GM12878 (cell line): ENCODE data around the gene DIP2A. TPM values are rescaled to one million over a fixed set of nuclear protein-coding genes. Genes with fewer than 3 reads are reported as not detected.

Experiments
- ATAC-seq: fragments of 200-7000 bp; cut with Tn5 transposase; 3 replicates; pipeline ENCODE4 v1.9.1; 2020; ENCODE audit warnings: mild to moderate bottlenecking, moderate library complexity
- BruUV-seq: library from RNA; stranded (reverse); fragments of 400-500 nt; replicated peaks from 2 replicates; lab custom pipeline; 2021; lab: Mats Ljungman, UMichigan
- CTCF ChIA-PET: fragments of 300-600 bp; sonication (Branson Sonifier 250); formaldehyde crosslinking; extraction: SDS; loops from one replicate; lab custom pipeline; 2021; ENCODE audit warnings: inconsistent platforms; lab: Yijun Ruan, JAX
- POLR2A ChIA-PET: fragments of 350-600 bp; formaldehyde crosslinking; extraction: SDS; loops from one replicate; lab custom pipeline; 2021; ENCODE audit warnings: inconsistent platforms; lab: Charles Lee
- RAD21 ChIA-PET: fragments of 300-600 bp; sonication (Branson Sonifier 250); formaldehyde crosslinking; loops from one replicate; lab custom pipeline; 2023; ENCODE audit warnings: antibody characterized with exemption; ENCODE audit not compliant: unreplicated experiment; lab: Charles Lee
- SMC1A ChIA-PET: fragments of 300-600 bp; sonication (Branson Sonifier 250); formaldehyde crosslinking; loops from one replicate; lab custom pipeline; 2023; ENCODE audit not compliant: unreplicated experiment, uncharacterized antibody; lab: Charles Lee
- DNase-seq: peaks from one replicate; pipeline ENCODE4 v3.0.0-alpha.2; 2011; ENCODE audit warnings: low read depth, low spot score
- FAIRE-seq: peaks from 3 replicates; lab custom pipeline; 2011; peaks lifted over from hg19 to GRCh38; lab: Jason Lieb, UNC
- H2AFZ ChIP-seq: 2 replicates; pipeline ENCODE4 v1.6.0; 2011; ENCODE audit warnings: low read depth, low read length, control low read depth; ENCODE audit not compliant: control insufficient read depth
- H3K27ac ChIP-seq: 2 replicates; pipeline ENCODE4 v1.5.1; 2011; ENCODE audit warnings: control low read depth; ENCODE audit not compliant: control insufficient read depth, insufficient read depth
- H3K27me3 ChIP-seq, 2 experiments: replicated peaks in 1 of 2; 2 replicates each; pipeline versions ENCODE4 v1.6.0 to v1.6.1; 2011; ENCODE audit warnings: low read length in 1 of 2; ENCODE audit not compliant: control insufficient read depth in 2 of 2, insufficient read depth in 2 of 2
- H3K36me3 ChIP-seq, 2 experiments: 2 replicates each; pipeline ENCODE4 v1.5.1; 2011; ENCODE audit warnings: low read length in 1 of 2; ENCODE audit not compliant: control insufficient read depth in 2 of 2, insufficient read depth in 2 of 2
- H3K4me1 ChIP-seq: 2 replicates; pipeline ENCODE4 v1.6.1; 2011; ENCODE audit warnings: mild to moderate bottlenecking, low read length, moderate library complexity, mixed read lengths; ENCODE audit not compliant: control insufficient read depth, insufficient read depth
- H3K4me2 ChIP-seq: 2 replicates; pipeline ENCODE4 v1.6.0; 2011; ENCODE audit warnings: control low read depth; ENCODE audit not compliant: control insufficient read depth, insufficient read depth
- H3K4me3 ChIP-seq: fragments of 200-600 bp; sonication (generic); 2 replicates; pipeline ENCODE4 v1.5.1; 2016
- H3K79me2 ChIP-seq: 2 replicates; pipeline ENCODE4 v1.6.0; 2011; ENCODE audit warnings: low read length; ENCODE audit not compliant: control insufficient read depth, insufficient read depth
- H3K9ac ChIP-seq: 2 replicates; pipeline ENCODE4 v1.8.0; 2011; ENCODE audit warnings: low read length, control low read depth, mixed read lengths; ENCODE audit not compliant: control insufficient read depth, insufficient read depth
- H3K9me3 ChIP-seq: replicated peaks from 3 replicates; pipeline ENCODE4 v1.5.1; 2011; ENCODE audit warnings: mild to moderate bottlenecking, low read length; ENCODE audit not compliant: control insufficient read depth, insufficient read depth
- H4K20me1 ChIP-seq: 2 replicates; pipeline ENCODE4 v1.6.0; 2011; ENCODE audit not compliant: control insufficient read depth, insufficient read depth
- BRCA1 ChIP-seq: IDR thresholded peaks from 2 replicates; pipeline ENCODE4 v1.6.1; 2011; ENCODE audit warnings: low read depth, low read length, improper control_type of control experiment
- CREM ChIP-seq: IDR thresholded peaks from 2 replicates; pipeline ENCODE4 v1.6.1; 2014; ENCODE audit warnings: antibody characterized with exemption, low read depth
- ESRRA ChIP-seq: IDR thresholded peaks from 2 replicates; pipeline ENCODE4 v1.6.1; 2012; ENCODE audit warnings: mild to moderate bottlenecking, low read length, improper control_type of control experiment
- EZH2 ChIP-seq: IDR thresholded peaks from 2 replicates; pipeline ENCODE4 v1.6.1; 2012; ENCODE audit warnings: low read depth, mild to moderate bottlenecking, control low read depth, inconsistent platforms, low read length, borderline replicate concordance; ENCODE audit not compliant: control insufficient read depth
- FOXM1 ChIP-seq: IDR thresholded peaks from 2 replicates; pipeline ENCODE4 v1.6.1; 2012; ENCODE audit warnings: low read depth, mild to moderate bottlenecking, inconsistent platforms, low read length, moderate library complexity
- IRF4 ChIP-seq: IDR thresholded peaks from 2 replicates; pipeline ENCODE4 v1.6.1; 2011; ENCODE audit warnings: low read depth, low read length
- KLF5 ChIP-seq: fragments of 450-650 bp; IDR thresholded peaks from 2 replicates; pipeline ENCODE4 v1.6.1; 2014; ENCODE audit warnings: mild to moderate bottlenecking; ENCODE audit not compliant: partially characterized antibody
- MYC ChIP-seq: IDR thresholded peaks from 2 replicates; pipeline ENCODE4 v1.6.1; 2011; ENCODE audit warnings: mild to moderate bottlenecking, low read length, moderate library complexity, inconsistent platforms; ENCODE audit not compliant: insufficient read depth, insufficient replicate concordance, insufficient read length, severe bottlenecking
- NBN ChIP-seq: fragments of 450-650 bp; IDR thresholded peaks from 2 replicates; pipeline ENCODE4 v1.6.1; 2016
- PAX5 ChIP-seq: IDR thresholded peaks from 2 replicates; pipeline ENCODE4 v1.6.1; 2011; ENCODE audit warnings: low read depth, low read length, borderline replicate concordance
- SMAD1 ChIP-seq: fragments of 450-650 bp; IDR thresholded peaks from 2 replicates; pipeline ENCODE4 v1.6.1; 2018; ENCODE audit warnings: mild to moderate bottlenecking, low read depth; ENCODE audit not compliant: partially characterized antibody
- SREBF1 ChIP-seq: IDR thresholded peaks from 2 replicates; pipeline ENCODE4 v1.6.1; 2012; ENCODE audit warnings: mild to moderate bottlenecking, low read length
- STAT1 ChIP-seq: fragments of 450-650 bp; conservative IDR thresholded peaks from 2 replicates; pipeline ENCODE4 v1.6.1; 2014; ENCODE audit warnings: antibody characterized with exemption, mild to moderate bottlenecking
- TCF12 ChIP-seq: IDR thresholded peaks from 2 replicates; pipeline ENCODE4 v1.6.1; 2011; ENCODE audit warnings: low read depth, mild to moderate bottlenecking, low read length
- ZZZ3 ChIP-seq: IDR thresholded peaks from 2 replicates; pipeline ENCODE4 v1.6.1; 2011; ENCODE audit warnings: low read depth; ENCODE audit not compliant: control insufficient read depth, insufficient read length
- WGBS: methylation state at CpG from one replicate; pipeline ENCODE4 v1.1.6; 2016; ENCODE audit warnings: low lambda C conversion rate; ENCODE audit not compliant: insufficient replicate concordance, insufficient coverage; ENCODE audit errors: missing lambda C conversion rate; 5-methylcytosine and 5-hydroxymethylcytosine counted together
- in situ Hi-C: fragments of 300-500 bp; cut with MboI; formaldehyde crosslinking; loops from 9 replicates; pipeline ENCODE4 v1.14.3; 2018; ENCODE audit warnings: mixed read lengths
- intact Hi-C: fragments of 100-400 bp; cut with micrococcal nuclease; formaldehyde crosslinking; loops from one replicate; pipeline ENCODE4 v1.14.2; 2022; ENCODE audit not compliant: unreplicated experiment
- polyA plus RNA-seq, 11 experiments: library from polyadenylated mRNA; depleted of rRNA in 4 of 11; unstranded in 6 of 11; stranded (reverse) in 5 of 11; fragments of >200 nt; fragmentation: Nextera tagmentation in 4 of 11; fragmentation: Illumina TruSeq in 1 of 11; extraction: Ambion mirVana in 4 of 11; extraction: Trizol in 1 of 11; gene quantifications; 1 replicate in 1 of 11; 2 replicates in 10 of 11; pipeline versions ENCODE4 v1.2.1 to v1.2.3, GENCODE V29; 2011 to 2016; ENCODE audit warnings: inconsistent platforms in 2 of 11, missing spikeins in 2 of 11, low read depth in 1 of 11
- total RNA-seq, 4 experiments: library from RNA; depleted of rRNA in 3 of 4; stranded (reverse); fragments of >200 nt in 3 of 4; fragmentation: Illumina TruSeq in 1 of 4; extraction: Trizol in 1 of 4; gene quantifications; 2 replicates each; pipeline versions ENCODE4 v1.2.1 to v1.2.3, GENCODE V29; 2013 to 2021
- TF ChIP-seq, protein P1 (sequence below): fragments of 450-650 bp; IDR thresholded peaks from 2 replicates; pipeline ENCODE4 v1.6.1; 2018; ENCODE audit warnings: borderline replicate concordance, mild to moderate bottlenecking; ENCODE audit not compliant: partially characterized antibody
- TF ChIP-seq, protein P2 (sequence below): IDR thresholded peaks from 2 replicates; pipeline ENCODE4 v1.6.1; 2011; ENCODE audit warnings: low read depth, mild to moderate bottlenecking, low read length, moderate library complexity, borderline replicate concordance; ENCODE audit errors: extremely low read depth

Gene DIP2A
- total and polyA plus RNA-seq, 10 of the 15 experiments (the other 5 are each of a cell fraction or from before 2014, with no cell fraction given): 1.7 to 25.5 (median 12.2) TPM

DNA sequence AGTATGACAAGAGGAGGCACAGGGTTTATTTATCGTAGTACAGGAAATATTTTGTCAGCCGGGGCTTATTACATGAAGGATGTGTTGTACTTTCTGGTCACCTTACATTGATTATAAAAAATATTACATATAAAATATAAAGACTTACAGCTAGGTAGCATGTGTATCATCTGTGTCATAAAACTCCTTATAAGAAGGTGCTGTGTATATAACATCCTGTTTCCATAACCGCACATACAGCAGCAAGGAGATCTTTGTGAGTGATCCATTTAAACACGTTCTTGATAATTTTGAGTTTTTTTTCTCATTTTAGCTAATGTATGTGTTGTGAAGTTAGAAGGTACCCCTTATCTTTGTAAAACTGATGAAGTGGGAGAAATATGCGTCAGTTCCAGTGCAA lies 86.1 kb downstream of the DIP2A start (continued):
- TF ChIP-seq, protein P1, sequence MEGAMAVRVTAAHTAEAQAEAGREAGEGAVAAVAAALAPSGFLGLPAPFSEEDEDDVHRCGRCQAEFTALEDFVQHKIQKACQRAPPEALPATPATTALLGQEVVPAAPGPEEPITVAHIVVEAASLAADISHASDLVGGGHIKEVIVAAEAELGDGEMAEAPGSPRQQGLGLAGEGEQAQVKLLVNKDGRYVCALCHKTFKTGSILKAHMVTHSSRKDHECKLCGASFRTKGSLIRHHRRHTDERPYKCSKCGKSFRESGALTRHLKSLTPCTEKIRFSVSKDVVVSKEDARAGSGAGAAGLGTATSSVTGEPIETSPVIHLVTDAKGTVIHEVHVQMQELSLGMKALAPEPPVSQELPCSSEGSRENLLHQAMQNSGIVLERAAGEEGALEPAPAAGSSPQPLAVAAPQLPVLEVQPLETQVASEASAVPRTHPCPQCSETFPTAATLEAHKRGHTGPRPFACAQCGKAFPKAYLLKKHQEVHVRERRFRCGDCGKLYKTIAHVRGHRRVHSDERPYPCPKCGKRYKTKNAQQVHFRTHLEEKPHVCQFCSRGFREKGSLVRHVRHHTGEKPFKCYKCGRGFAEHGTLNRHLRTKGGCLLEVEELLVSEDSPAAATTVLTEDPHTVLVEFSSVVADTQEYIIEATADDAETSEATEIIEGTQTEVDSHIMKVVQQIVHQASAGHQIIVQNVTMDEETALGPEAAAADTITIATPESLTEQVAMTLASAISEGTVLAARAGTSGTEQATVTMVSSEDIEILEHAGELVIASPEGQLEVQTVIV: no peak
- no peak for TF ChIP-seq PAX5
- TF ChIP-seq, protein P2, sequence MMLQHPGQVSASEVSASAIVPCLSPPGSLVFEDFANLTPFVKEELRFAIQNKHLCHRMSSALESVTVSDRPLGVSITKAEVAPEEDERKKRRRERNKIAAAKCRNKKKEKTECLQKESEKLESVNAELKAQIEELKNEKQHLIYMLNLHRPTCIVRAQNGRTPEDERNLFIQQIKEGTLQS: no peak
- TF ChIP-seq STAT1: no peak
- no peak for TF ChIP-seq FOXM1
- TF ChIP-seq IRF4: no peak
- no peak for TF ChIP-seq SREBF1
- no peak for TF ChIP-seq BRCA1

DNA sequence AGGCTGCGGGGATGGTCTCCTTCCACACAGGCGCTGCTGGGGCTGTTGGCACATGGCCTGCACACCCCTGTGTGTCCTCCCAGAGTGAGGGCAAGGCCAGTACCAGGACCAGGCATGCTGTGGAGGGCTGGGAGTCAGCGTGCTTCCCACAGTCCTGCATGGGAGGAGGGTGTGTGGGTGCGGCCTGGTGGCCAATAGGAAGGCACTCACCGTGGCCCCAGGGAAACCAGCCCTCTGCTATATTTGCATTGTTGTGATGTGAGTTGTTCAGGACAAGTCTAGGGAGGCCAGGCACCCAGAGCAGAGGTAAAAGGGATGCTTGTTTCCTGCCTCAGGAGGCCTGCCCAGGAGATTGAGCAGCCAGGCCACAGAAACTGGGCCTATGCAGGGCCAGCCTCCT lies 86.7 kb downstream of the DIP2A start:
- peaks cover 14 to 17% of the 10 kb centered on the region in 2 experiments; a peak in 3 of 4 replicates for H3K36me3 ChIP-seq

More for the DNA sequence above, 86.7 kb downstream of the DIP2A start:
- Histone ChIP-seq H3K27me3 (no peaks in the 10 kb centered on the region), H3K4me1 (no peaks in the 10 kb centered on the region), H3K27ac (no peak overlapping the region), H3K79me2 (no peaks in the 10 kb centered on the region), H4K20me1 (no peaks in the 10 kb centered on the region), H3K9me3 (no peaks in the 10 kb centered on the region), H3K4me3 (no peak overlapping the region), H3K9ac (no peak overlapping the region), H3K4me2 (no peak overlapping the region), H2AFZ (no peak overlapping the region)
- TF ChIP-seq TCF12: no peak
- no peak for TF ChIP-seq KLF5
- TF ChIP-seq NBN: no peak
- no peak for TF ChIP-seq MYC
- no peak for TF ChIP-seq EZH2
- no peak for TF ChIP-seq CREM
- TF ChIP-seq SMAD1: no peak
- no peak for TF ChIP-seq ZZZ3
- TF ChIP-seq ESRRA: no peak
- ChIA-PET POLR2A (no interaction called here), SMC1A (no interaction called here), RAD21 (no interaction called here), CTCF (no interaction called here)
- intact Hi-C loops (no loop called here), in situ Hi-C loops (no loop called here)
- 86% methylated on average over 5 of the region's 5 CpGs for WGBS
- DNase-seq (no peak), ATAC-seq (no peak), FAIRE-seq (no peak)
- no TSS peak for BruUV-seq
